Keratinocyte (primary cell): ENCODE results near the gene SREBF1.

Source experiments
- EZH2 ChIP-seq: IDR thresholded peaks from one replicate; pipeline ENCODE4 v1.6.1; 2012; ENCODE audit warnings: inconsistent platforms, mild to moderate bottlenecking, low read length, moderate library complexity
- TF ChIP-seq, protein P1 (sequence below), 3 experiments: IDR thresholded peaks in 1 of 3; conservative IDR thresholded peaks in 1 of 3; optimal IDR thresholded peaks in 1 of 3; 2 replicates in 2 of 3; 3 replicates in 1 of 3; pipeline versions ENCODE3 to v1.5.1; 2011; ENCODE audit warnings: low read length in 3 of 3, mild to moderate bottlenecking in 3 of 3, moderate library complexity in 2 of 3, control low read depth in 1 of 3, inconsistent platforms in 1 of 3; ENCODE audit not compliant: insufficient read depth in 2 of 3; ENCODE audit errors: extremely low read depth in 1 of 3

DNA sequence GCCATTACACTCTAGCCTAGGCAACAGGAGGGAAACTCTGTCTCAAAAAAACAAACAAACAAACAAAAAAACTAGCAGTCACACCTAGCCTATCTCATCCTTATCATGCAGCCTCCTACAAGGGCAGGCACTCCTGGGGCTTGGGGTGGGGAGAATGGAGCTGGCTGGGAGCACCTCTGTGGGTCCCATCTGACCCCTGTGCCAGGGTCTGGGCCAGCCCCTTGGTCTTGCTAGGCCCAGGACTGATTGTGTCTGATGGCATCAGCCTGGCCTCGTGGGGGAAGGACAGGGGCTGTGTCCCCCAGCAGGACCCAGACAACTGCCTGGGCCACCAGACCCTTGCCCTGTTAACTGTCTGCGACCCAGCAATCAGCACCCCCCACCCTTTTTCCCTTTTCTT is 49.8 kb downstream of the SREBF1 start:
- TF ChIP-seq, protein P1, sequence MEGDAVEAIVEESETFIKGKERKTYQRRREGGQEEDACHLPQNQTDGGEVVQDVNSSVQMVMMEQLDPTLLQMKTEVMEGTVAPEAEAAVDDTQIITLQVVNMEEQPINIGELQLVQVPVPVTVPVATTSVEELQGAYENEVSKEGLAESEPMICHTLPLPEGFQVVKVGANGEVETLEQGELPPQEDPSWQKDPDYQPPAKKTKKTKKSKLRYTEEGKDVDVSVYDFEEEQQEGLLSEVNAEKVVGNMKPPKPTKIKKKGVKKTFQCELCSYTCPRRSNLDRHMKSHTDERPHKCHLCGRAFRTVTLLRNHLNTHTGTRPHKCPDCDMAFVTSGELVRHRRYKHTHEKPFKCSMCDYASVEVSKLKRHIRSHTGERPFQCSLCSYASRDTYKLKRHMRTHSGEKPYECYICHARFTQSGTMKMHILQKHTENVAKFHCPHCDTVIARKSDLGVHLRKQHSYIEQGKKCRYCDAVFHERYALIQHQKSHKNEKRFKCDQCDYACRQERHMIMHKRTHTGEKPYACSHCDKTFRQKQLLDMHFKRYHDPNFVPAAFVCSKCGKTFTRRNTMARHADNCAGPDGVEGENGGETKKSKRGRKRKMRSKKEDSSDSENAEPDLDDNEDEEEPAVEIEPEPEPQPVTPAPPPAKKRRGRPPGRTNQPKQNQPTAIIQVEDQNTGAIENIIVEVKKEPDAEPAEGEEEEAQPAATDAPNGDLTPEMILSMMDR (optimal IDR thresholded peaks at IDR 0.05 in 1 of 3, IDR thresholded peaks at IDR 0.05 in 1 of 3, conservative IDR thresholded peaks at IDR 0.05 in 1 of 3; ENCODE audit: extremely low read depth in 1 of 3, insufficient read depth in 2 of 3, low read length in 3 of 3), result no peak
- TF ChIP-seq EZH2, result no peak
